K562 (cell line): ENCODE measurements around the gene INPP5E. TPM values are rescaled to one million over a fixed set of nuclear protein-coding genes. Genes with fewer than 3 reads are reported as not detected.
A peak's percentile ranks its signal among the peaks of the same experiment; 100 is the strongest.

Experiments used
- ATAC-seq: fragments of 200-7000 bp; cut with Tn5 transposase; 3 replicates; pipeline ENCODE4 v1.9.1; 2020; ENCODE audit warnings: moderate library complexity
- BruUV-seq: library from RNA; stranded (reverse); fragments of 400-500 nt; replicated peaks from 2 replicates; lab custom pipeline; 2021; lab: Mats Ljungman, UMichigan
- CTCF ChIA-PET: fragments of 300-600 bp; formaldehyde crosslinking; extraction: SDS; loops from one replicate; lab custom pipeline; 2021; ENCODE audit warnings: low intra/inter-chr PET ratio; lab: Yijun Ruan, JAX
- POLR2A ChIA-PET: fragments of 300-600, 350-650 bp; sonication (Branson Sonifier 250); formaldehyde crosslinking; extraction: SDS; loops from one replicate; lab custom pipeline; 2021; ENCODE audit warnings: antibody characterized with exemption, inconsistent platforms; lab: Yijun Ruan, JAX
- DNase-seq, 4 experiments: peaks; one replicate each; pipeline versions ENCODE4 v3.0.0 to v3.0.0-alpha.2; 2011 to 2018; ENCODE audit warnings: low spot score in 3 of 4, mixed read lengths in 3 of 4; ENCODE audit errors: extremely low read depth in 1 of 4
- FAIRE-seq: peaks from 2 replicates; lab custom pipeline; 2011; peaks lifted over from hg19 to GRCh38; lab: Jason Lieb, UNC
- H2AFZ ChIP-seq: 2 replicates; pipeline ENCODE4 v1.6.0; 2011; ENCODE audit warnings: low read depth, low read length, control low read depth, inconsistent platforms
- H3K27ac ChIP-seq: fragments of 200-600 bp; 3 replicates; pipeline ENCODE4 v1.8.0; 2011; ENCODE audit warnings: low read depth, mild to moderate bottlenecking, control low read depth, inconsistent platforms, low read length, moderate library complexity, mixed read lengths; ENCODE audit errors: extremely low read depth
- H3K27me3 ChIP-seq, 2 experiments: fragments of 300-600 bp in 1 of 2; 2 replicates in 1 of 2; 3 replicates in 1 of 2; pipeline versions ENCODE4 v1.6.0 to v1.8.0; 2011; ENCODE audit warnings: inconsistent platforms in 2 of 2, low read length in 2 of 2, mild to moderate bottlenecking in 1 of 2, mixed read lengths in 1 of 2, moderate library complexity in 1 of 2; ENCODE audit not compliant: control insufficient read depth in 2 of 2, insufficient read depth in 2 of 2
- H3K36me3 ChIP-seq: fragments of 300-600 bp; 3 replicates; pipeline ENCODE4 v1.8.0; 2011; ENCODE audit warnings: mild to moderate bottlenecking, low read length, inconsistent platforms; ENCODE audit not compliant: control insufficient read depth, insufficient read depth
- H3K4me1 ChIP-seq, 2 experiments: fragments of 200-600 bp in 1 of 2; replicated peaks in 1 of 2; 2 replicates in 1 of 2; 3 replicates in 1 of 2; pipeline versions ENCODE4 v1.5.1 to v1.8.0; 2011; ENCODE audit warnings: inconsistent platforms in 2 of 2, low read length in 2 of 2, mild to moderate bottlenecking in 1 of 2, mixed read lengths in 1 of 2, moderate library complexity in 1 of 2; ENCODE audit not compliant: control insufficient read depth in 2 of 2, insufficient read depth in 2 of 2
- H3K4me2 ChIP-seq: 2 replicates; pipeline ENCODE4 v1.6.1; 2011; ENCODE audit warnings: low read length, control low read depth, inconsistent platforms, mixed read lengths; ENCODE audit not compliant: insufficient read depth
- H3K4me3 ChIP-seq: fragments of 200-600 bp; sonication (generic), shearing (Covaris generic); 2 replicates; pipeline ENCODE4 v1.5.1; 2016; ENCODE audit warnings: control low read depth, inconsistent platforms
- H3K79me2 ChIP-seq: fragments of 200-600 bp; 3 replicates; pipeline ENCODE4 v1.8.0; 2011; ENCODE audit warnings: low read length, inconsistent platforms; ENCODE audit not compliant: control insufficient read depth, insufficient read depth
- H3K9ac ChIP-seq, 2 experiments: 2 replicates each; pipeline versions ENCODE4 v1.6.0 to v1.6.1; 2011; ENCODE audit warnings: low read depth in 2 of 2, low read length in 2 of 2, control low read depth in 1 of 2, inconsistent platforms in 1 of 2, mild to moderate bottlenecking in 1 of 2, mixed read lengths in 1 of 2; ENCODE audit not compliant: insufficient read depth in 1 of 2
- H3K9me1 ChIP-seq: one replicate; pipeline ENCODE4 v1.6.0; 2011; ENCODE audit warnings: inconsistent platforms, mild to moderate bottlenecking, low read length, moderate library complexity; ENCODE audit not compliant: control insufficient read depth, insufficient read depth
- H3K9me3 ChIP-seq: replicated peaks from 2 replicates; pipeline ENCODE4 v1.5.1; 2011; ENCODE audit warnings: low read depth, low read length, inconsistent platforms; ENCODE audit not compliant: control insufficient read depth, insufficient read depth
- H4K20me1 ChIP-seq: replicated peaks from 2 replicates; pipeline ENCODE4 v1.6.1; 2011; ENCODE audit warnings: low read length, inconsistent platforms, mixed read lengths; ENCODE audit not compliant: control insufficient read depth, insufficient read depth
- DPF2 ChIP-seq: fragments of 450-650 bp; IDR thresholded peaks from 2 replicates; pipeline ENCODE4 v1.6.1; 2016
- GABPB1 ChIP-seq: sonication (generic); formaldehyde crosslinking; IDR thresholded peaks from 2 replicates; pipeline ENCODE4 v1.8.0; 2022; ENCODE audit warnings: mild to moderate bottlenecking, missing genetic modification reagents
- SRSF1 ChIP-seq: fragments of 200-400 bp; formaldehyde crosslinking; IDR thresholded peaks from 2 replicates; pipeline ENCODE4 v1.6.1; 2017; ENCODE audit warnings: mild to moderate bottlenecking, low read depth, low read length, moderate library complexity
- STAT5B ChIP-seq: fragments of 250-450 bp; sonication (Bioruptor Pico); IDR thresholded peaks from 2 replicates; pipeline ENCODE4 v1.8.0; 2021; ENCODE audit warnings: mild to moderate bottlenecking, inconsistent platforms
- WGBS: fragments of 100-300 bp; shearing (Covaris generic); methylation state at CpG from one replicate; pipeline ENCODE4 v1.1.6; 2016; ENCODE audit warnings: low coverage, mixed read lengths; ENCODE audit not compliant: insufficient coverage; ENCODE audit errors: missing lambda C conversion rate; 5-methylcytosine and 5-hydroxymethylcytosine counted together
- in situ Hi-C: fragments of 300-500 bp; cut with MboI; formaldehyde crosslinking; loops from 4 replicates; pipeline ENCODE4 v1.15.0; 2018; ENCODE audit warnings: inconsistent platforms, mixed read lengths
- intact Hi-C: fragments of 100-400 bp; cut with micrococcal nuclease; formaldehyde crosslinking; loops from 2 replicates; pipeline ENCODE4 v1.14.2; 2022
- polyA plus RNA-seq, 8 experiments: library from polyadenylated mRNA; depleted of rRNA in 4 of 8; stranded (reverse) in 5 of 8; unstranded in 3 of 8; fragments of >200 nt; fragmentation: Nextera tagmentation in 2 of 8; fragmentation: Illumina TruSeq in 1 of 8; extraction: Ambion mirVana in 2 of 8; extraction: Trizol in 1 of 8; gene quantifications; 2 replicates each; pipeline versions ENCODE4 v1.2.1 to v1.2.3, GENCODE V29; 2011 to 2014; ENCODE audit warnings: inconsistent platforms in 1 of 8, missing spikeins in 1 of 8
- total RNA-seq, 7 experiments: library from RNA; depleted of rRNA in 6 of 7; stranded (reverse); fragments of >200 nt in 6 of 7; fragmentation: Illumina TruSeq in 2 of 7; extraction: Trizol in 2 of 7; gene quantifications; 2 replicates each; pipeline versions ENCODE4 v1.2.1 to v1.2.3, GENCODE V29; 2011 to 2021; ENCODE audit warnings: low replicate concordance in 1 of 7
- TF ChIP-seq, protein P1 (sequence below): fragments of 200-800 bp; sonication (Bioruptor generic); IDR thresholded peaks from 2 replicates; pipeline ENCODE4 v1.6.1; 2016; ENCODE audit warnings: missing genetic modification characterization, missing compliant biosample characterization
- TF ChIP-seq, protein P2 (sequence below): IDR thresholded peaks from 3 replicates; pipeline ENCODE4 v1.6.1; 2011; ENCODE audit warnings: borderline replicate concordance, mild to moderate bottlenecking; ENCODE audit not compliant: insufficient read length, insufficient read depth

Gene INPP5E
- total and polyA plus RNA-seq, 9 of the 15 experiments (the other 6 are each of a cell fraction or from before 2014, with no cell fraction given): 0.38 to 17.4 (median 4.9) TPM

DNA sequence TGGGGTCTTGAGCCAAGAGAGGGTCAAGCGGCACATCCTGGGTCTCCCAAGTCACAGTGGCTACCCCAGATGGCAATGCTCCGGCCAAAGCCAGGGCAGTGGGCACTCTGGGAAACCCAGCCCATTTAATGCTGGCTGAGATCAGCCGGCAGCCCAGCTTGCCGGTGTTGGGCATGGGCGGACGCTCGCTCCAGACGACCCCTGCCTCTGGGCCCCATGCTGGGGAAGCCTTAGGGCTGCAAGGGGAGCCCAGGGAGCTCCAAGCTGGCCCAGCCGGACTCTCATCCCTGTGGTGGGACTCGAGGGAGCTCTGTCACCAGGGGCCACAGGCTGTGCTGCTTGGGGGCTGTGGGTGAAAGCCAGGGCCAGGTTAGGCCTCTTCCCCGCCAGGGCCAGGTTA lies 60.2 kb downstream of the INPP5E start:
- Histone ChIP-seq H3K36me3 (peaks cover 98% of the 10 kb centered on the region; the same call in 2 of the 3 replicates), H3K4me2 (no peak overlapping the region), H3K9me3 (no peaks in the 10 kb centered on the region), H4K20me1 (no peaks in the 10 kb centered on the region), H3K27ac (no peak overlapping the region), H3K9me1 (no peaks in the 10 kb centered on the region), H3K79me2 (no peaks in the 10 kb centered on the region), H2AFZ (no peak overlapping the region), H3K4me3 (no peak overlapping the region), H3K9ac (peak overlapping the region in 1 of 2 experiments; percentile 26; a peak in 1 of 4 replicates), H3K27me3 (no peaks in the 10 kb centered on the region), H3K4me1 (peaks cover 0 to 51% of the 10 kb centered on the region in 2 experiments; a peak in 1 of 5 replicates)
- in situ Hi-C loops (no loop called here), intact Hi-C loops (no loop called here)
- FAIRE-seq: no peak
- ChIA-PET POLR2A (no interaction called here), CTCF (interaction anchor here (0.6 kb wide), 1 partner anchor 253 kb away, joined by 4 read pairs; no protein-coding TSS in a partner anchor)
- WGBS: 90% methylated on average over 8 of the region's 11 CpGs
- no TSS peak for BruUV-seq
- TF ChIP-seq GABPB1 (CRISPR knock-in tag) (no peak), DPF2 (no peak), SRSF1 (no peak), STAT5B (CRISPR knock-in tag) (no peak)
- TF ChIP-seq, protein P1, sequence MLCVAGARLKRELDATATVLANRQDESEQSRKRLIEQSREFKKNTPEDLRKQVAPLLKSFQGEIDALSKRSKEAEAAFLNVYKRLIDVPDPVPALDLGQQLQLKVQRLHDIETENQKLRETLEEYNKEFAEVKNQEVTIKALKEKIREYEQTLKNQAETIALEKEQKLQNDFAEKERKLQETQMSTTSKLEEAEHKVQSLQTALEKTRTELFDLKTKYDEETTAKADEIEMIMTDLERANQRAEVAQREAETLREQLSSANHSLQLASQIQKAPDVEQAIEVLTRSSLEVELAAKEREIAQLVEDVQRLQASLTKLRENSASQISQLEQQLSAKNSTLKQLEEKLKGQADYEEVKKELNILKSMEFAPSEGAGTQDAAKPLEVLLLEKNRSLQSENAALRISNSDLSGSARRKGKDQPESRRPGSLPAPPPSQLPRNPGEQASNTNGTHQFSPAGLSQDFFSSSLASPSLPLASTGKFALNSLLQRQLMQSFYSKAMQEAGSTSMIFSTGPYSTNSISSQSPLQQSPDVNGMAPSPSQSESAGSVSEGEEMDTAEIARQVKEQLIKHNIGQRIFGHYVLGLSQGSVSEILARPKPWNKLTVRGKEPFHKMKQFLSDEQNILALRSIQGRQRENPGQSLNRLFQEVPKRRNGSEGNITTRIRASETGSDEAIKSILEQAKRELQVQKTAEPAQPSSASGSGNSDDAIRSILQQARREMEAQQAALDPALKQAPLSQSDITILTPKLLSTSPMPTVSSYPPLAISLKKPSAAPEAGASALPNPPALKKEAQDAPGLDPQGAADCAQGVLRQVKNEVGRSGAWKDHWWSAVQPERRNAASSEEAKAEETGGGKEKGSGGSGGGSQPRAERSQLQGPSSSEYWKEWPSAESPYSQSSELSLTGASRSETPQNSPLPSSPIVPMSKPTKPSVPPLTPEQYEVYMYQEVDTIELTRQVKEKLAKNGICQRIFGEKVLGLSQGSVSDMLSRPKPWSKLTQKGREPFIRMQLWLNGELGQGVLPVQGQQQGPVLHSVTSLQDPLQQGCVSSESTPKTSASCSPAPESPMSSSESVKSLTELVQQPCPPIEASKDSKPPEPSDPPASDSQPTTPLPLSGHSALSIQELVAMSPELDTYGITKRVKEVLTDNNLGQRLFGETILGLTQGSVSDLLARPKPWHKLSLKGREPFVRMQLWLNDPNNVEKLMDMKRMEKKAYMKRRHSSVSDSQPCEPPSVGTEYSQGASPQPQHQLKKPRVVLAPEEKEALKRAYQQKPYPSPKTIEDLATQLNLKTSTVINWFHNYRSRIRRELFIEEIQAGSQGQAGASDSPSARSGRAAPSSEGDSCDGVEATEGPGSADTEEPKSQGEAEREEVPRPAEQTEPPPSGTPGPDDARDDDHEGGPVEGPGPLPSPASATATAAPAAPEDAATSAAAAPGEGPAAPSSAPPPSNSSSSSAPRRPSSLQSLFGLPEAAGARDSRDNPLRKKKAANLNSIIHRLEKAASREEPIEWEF (CRISPR knock-in tag): no peak
- TF ChIP-seq, protein P2, sequence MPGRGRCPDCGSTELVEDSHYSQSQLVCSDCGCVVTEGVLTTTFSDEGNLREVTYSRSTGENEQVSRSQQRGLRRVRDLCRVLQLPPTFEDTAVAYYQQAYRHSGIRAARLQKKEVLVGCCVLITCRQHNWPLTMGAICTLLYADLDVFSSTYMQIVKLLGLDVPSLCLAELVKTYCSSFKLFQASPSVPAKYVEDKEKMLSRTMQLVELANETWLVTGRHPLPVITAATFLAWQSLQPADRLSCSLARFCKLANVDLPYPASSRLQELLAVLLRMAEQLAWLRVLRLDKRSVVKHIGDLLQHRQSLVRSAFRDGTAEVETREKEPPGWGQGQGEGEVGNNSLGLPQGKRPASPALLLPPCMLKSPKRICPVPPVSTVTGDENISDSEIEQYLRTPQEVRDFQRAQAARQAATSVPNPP: no peak
- no peak for DNase-seq
- no peak for ATAC-seq
